K562 (cell line): Measurements from ENCODE around the gene RETREG2.

Experiments used
- RCOR1 ChIP-seq, 2 experiments: IDR thresholded peaks; 2 replicates each; pipeline ENCODE4 v1.6.1; 2012; ENCODE audit warnings: low read depth in 2 of 2, low read length in 2 of 2, borderline replicate concordance in 1 of 2, improper control_type of control experiment in 1 of 2
- ZNF324 ChIP-seq: fragments of 250-450 bp; sonication (Bioruptor Pico); IDR thresholded peaks from 2 replicates; pipeline ENCODE4 v1.4.0; 2020; ENCODE audit warnings: mild to moderate bottlenecking

GRCh38 chr2:219213026-219213415, 34.9 kb downstream of the RETREG2 start:
- TF ChIP-seq RCOR1 (IDR thresholded peaks at IDR 0.05; ENCODE audit: borderline replicate concordance in 1 of 2, low read depth in 2 of 2, low read length in 2 of 2) (no peak), ZNF324 (CRISPR knock-in tag) (no peak)
